DND-41 (cell line): ENCODE measurements around the gene ELK1.
"Not testable (repeated sequence)": the region's sequence is repeated elsewhere in the genome, so short reads cannot be mapped to it uniquely, and the experiment has no call there.

Experiments
- ATAC-seq: fragments of 200-7000 bp; cut with Tn5 transposase; 3 replicates; pipeline ENCODE4 v1.9.1; 2021; ENCODE audit warnings: low read depth; ENCODE audit not compliant: insufficient read depth
- DNase-seq: peaks from one replicate; pipeline ENCODE4 v3.0.0-alpha.2; 2020
- H2AFZ ChIP-seq: 2 replicates; pipeline ENCODE4 v1.6.0; 2012; ENCODE audit warnings: low read depth, low read length
- H3K27ac ChIP-seq: 2 replicates; pipeline ENCODE4 v1.5.1; 2012; ENCODE audit warnings: low read length, inconsistent platforms
- H3K27me3 ChIP-seq: fragments of 200-600 bp; sonication (generic); 2 replicates; pipeline ENCODE4 v1.6.0; 2012; ENCODE audit warnings: low read length, mild to moderate bottlenecking, inconsistent platforms; ENCODE audit not compliant: insufficient read depth, poor library complexity
- H3K36me3 ChIP-seq: 2 replicates; pipeline ENCODE4 v1.5.1; 2012; ENCODE audit warnings: low read length, inconsistent platforms; ENCODE audit not compliant: insufficient read depth
- H3K4me1 ChIP-seq: 2 replicates; pipeline ENCODE4 v1.5.1; 2012; ENCODE audit warnings: mild to moderate bottlenecking, low read length; ENCODE audit not compliant: insufficient read depth
- H3K4me2 ChIP-seq: 2 replicates; pipeline ENCODE4 v1.6.0; 2012; ENCODE audit warnings: mild to moderate bottlenecking, moderate library complexity, low read length, inconsistent platforms; ENCODE audit not compliant: insufficient read depth
- H3K4me3 ChIP-seq, 2 experiments: fragments of 200-600 bp in 1 of 2; shearing (Covaris generic) in 1 of 2; 2 replicates each; pipeline ENCODE4 v1.5.1; 2012 to 2016; ENCODE audit warnings: inconsistent platforms in 2 of 2, low read length in 2 of 2, mild to moderate bottlenecking in 2 of 2, low read depth in 1 of 2, moderate library complexity in 1 of 2
- H3K79me2 ChIP-seq: 2 replicates; pipeline ENCODE4 v1.6.0; 2012; ENCODE audit warnings: low read length, inconsistent platforms; ENCODE audit not compliant: insufficient read depth
- H3K9ac ChIP-seq: 2 replicates; pipeline ENCODE4 v1.6.0; 2012; ENCODE audit warnings: low read depth, mild to moderate bottlenecking, inconsistent platforms, low read length, moderate library complexity
- H3K9me3 ChIP-seq: 2 replicates; pipeline ENCODE4 v1.5.1; 2012; ENCODE audit warnings: low read length, moderate library complexity, mild to moderate bottlenecking, inconsistent platforms; ENCODE audit not compliant: insufficient read depth, severe bottlenecking
- H4K20me1 ChIP-seq: 2 replicates; pipeline ENCODE4 v1.6.0; 2012; ENCODE audit warnings: low read length; ENCODE audit not compliant: insufficient read depth
- EZH2 ChIP-seq: IDR thresholded peaks from 3 replicates; pipeline ENCODE4 v1.6.1; 2012; ENCODE audit warnings: borderline replicate concordance, low read depth, mild to moderate bottlenecking, moderate library complexity, low read length, inconsistent platforms; ENCODE audit not compliant: severe bottlenecking
- TF ChIP-seq, protein P1 (sequence below): IDR thresholded peaks from 2 replicates; pipeline ENCODE4 v1.5.1; 2012; ENCODE audit warnings: borderline replicate concordance, low read length, moderate library complexity, mild to moderate bottlenecking; ENCODE audit not compliant: poor library complexity, severe bottlenecking; ENCODE audit errors: extremely low read depth

Gene ELK1

DNA sequence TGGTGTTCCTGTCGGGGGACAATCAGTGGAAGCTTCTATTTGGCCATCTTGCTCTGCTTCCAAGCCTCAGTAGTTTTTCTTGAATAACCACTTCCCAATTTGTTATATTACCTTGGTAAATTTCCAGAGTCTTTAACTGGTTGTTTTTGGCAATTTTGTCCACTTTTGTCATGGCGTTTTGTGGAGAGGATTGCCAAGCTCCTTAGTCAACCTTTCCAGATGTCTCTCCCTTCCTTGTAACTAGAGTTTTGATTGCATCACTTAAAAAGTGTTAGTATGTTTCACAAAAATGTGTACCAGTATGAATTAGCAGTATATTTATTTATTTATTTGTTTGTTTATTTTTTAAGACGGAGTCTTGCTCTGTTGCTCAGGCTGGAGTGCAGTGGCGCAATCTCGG is 24.4 kb upstream of the ELK1 start:
- Histone ChIP-seq H3K36me3 (no peaks in the 10 kb centered on the region), H3K4me2 (no peak overlapping the region), H3K79me2 (no peaks in the 10 kb centered on the region), H3K4me3 (no peak overlapping the region), H4K20me1 (no peaks in the 10 kb centered on the region), H3K27me3 (no peaks in the 10 kb centered on the region), H3K27ac (no peak overlapping the region), H3K9me3 (no peaks in the 10 kb centered on the region), H3K4me1 (no peaks in the 10 kb centered on the region), H2AFZ (no peak overlapping the region), H3K9ac (no peak overlapping the region)
- ATAC-seq (no peak), DNase-seq (no peak)
- TF ChIP-seq, protein P1, sequence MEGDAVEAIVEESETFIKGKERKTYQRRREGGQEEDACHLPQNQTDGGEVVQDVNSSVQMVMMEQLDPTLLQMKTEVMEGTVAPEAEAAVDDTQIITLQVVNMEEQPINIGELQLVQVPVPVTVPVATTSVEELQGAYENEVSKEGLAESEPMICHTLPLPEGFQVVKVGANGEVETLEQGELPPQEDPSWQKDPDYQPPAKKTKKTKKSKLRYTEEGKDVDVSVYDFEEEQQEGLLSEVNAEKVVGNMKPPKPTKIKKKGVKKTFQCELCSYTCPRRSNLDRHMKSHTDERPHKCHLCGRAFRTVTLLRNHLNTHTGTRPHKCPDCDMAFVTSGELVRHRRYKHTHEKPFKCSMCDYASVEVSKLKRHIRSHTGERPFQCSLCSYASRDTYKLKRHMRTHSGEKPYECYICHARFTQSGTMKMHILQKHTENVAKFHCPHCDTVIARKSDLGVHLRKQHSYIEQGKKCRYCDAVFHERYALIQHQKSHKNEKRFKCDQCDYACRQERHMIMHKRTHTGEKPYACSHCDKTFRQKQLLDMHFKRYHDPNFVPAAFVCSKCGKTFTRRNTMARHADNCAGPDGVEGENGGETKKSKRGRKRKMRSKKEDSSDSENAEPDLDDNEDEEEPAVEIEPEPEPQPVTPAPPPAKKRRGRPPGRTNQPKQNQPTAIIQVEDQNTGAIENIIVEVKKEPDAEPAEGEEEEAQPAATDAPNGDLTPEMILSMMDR: no peak
- no peak for TF ChIP-seq EZH2

- H3K27ac ChIP-seq, H2AFZ ChIP-seq, H3K9ac ChIP-seq, DNase-seq, H3K9me3 ChIP-seq, H3K4me2 ChIP-seq, H3K79me2 ChIP-seq, H3K27me3 ChIP-seq, H3K4me3 ChIP-seq, H3K4me1 ChIP-seq, H4K20me1 ChIP-seq, ATAC-seq, H3K36me3 ChIP-seq: not testable (repeated sequence)
These were observed 15.4 kb upstream of the ELK1 start for GRCh38 chrX:47665797-47666196.

DNA sequence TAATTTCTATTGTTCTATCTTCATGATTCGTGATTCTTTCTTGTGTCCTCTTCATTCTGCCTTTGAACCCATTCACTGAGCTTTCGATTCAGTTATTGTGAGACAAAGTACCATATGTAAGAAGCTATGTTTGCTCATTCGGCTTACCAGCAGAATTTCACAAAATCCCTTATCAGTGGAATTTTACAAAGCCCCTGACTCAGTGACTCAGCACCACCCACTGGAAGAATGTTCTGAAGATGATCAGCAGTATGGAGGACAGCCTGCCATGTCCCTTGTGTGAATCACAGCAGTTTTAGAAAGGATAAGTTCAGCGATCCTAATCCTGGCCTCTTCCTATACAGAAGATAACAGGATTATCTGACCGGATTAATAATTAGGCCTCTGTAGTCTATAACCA is 14.4 kb upstream of the ELK1 start:
- no peak for ATAC-seq
- peaks cover 3% of the 10 kb centered on the region for H3K4me1 ChIP-seq
- H3K9me3 ChIP-seq: no peaks in the 10 kb centered on the region
- no peak overlapping the region for H3K4me3 ChIP-seq
- H4K20me1 ChIP-seq: no peaks in the 10 kb centered on the region
- no peak overlapping the region for H3K27ac ChIP-seq
- no peak overlapping the region for H3K9ac ChIP-seq
- H3K4me2 ChIP-seq: no peak overlapping the region
- no peaks in the 10 kb centered on the region for H3K27me3 ChIP-seq
- H3K36me3 ChIP-seq: no peaks in the 10 kb centered on the region
- H3K79me2 ChIP-seq: no peaks in the 10 kb centered on the region
- TF ChIP-seq, protein P1: no peak
- TF ChIP-seq EZH2: no peak
- H2AFZ ChIP-seq: no peak overlapping the region
- DNase-seq: no peak

DNA sequence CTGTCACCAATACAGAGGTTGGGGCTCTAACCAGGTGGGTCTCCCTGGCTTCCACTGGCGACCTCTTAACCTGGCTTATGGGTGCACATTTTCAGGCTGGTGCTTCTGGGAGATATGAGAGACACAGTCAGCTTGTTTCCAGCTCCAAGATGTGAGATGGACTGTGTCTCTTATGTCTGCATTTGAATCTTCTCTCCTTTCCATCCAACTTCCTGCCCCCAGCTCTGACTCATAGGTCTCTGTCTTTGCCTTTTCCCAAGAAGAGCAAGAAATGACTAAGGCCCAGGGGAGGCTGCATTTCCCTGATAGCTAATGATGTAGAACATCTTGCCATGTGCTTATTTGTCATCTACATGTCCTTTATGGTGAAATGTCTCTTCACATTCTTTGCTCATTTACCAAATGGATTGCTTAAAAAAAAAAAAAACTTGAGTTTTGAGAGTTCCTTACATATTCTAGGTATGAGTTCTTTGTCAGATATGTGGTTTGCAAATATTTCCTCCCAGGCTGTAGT is 11.8 kb upstream of the ELK1 start:
- Histone ChIP-seq H3K4me1 (peaks cover 21% of the 10 kb centered on the region), H3K36me3 (peaks cover 7% of the 10 kb centered on the region), H3K9ac (no peak overlapping the region), H3K79me2 (peaks cover 10% of the 10 kb centered on the region), H3K4me2 (no peak overlapping the region), H2AFZ (no peak overlapping the region), H4K20me1 (no peaks in the 10 kb centered on the region), H3K27ac (no peak overlapping the region), H3K27me3 (no peaks in the 10 kb centered on the region), H3K9me3 (no peaks in the 10 kb centered on the region), H3K4me3 (no peak overlapping the region)
- DNase-seq: no peak
- no peak for ATAC-seq
- TF ChIP-seq, protein P1: no peak
- TF ChIP-seq EZH2: no peak
